ENCODE results near the gene ANKH. TPM values are rescaled to one million over a fixed set of nuclear protein-coding genes. Genes with fewer than 3 reads are reported as not detected.

The ANKH gene
- total and polyA plus RNA-seq, 2 donors (not counting 1 experiment from before 2014, with no cell fraction given), result 13.7 to 71.1 TPM

- Histone ChIP-seq H4K20me1 (ENCODE audit: control insufficient read depth, insufficient read depth, low read length, poor library complexity, severe bottlenecking) (no peaks in the 10 kb centered on the region), H2AFZ (ENCODE audit: insufficient read depth, low read depth, low read length, poor library complexity, severe bottlenecking) (no peak overlapping the region), H3K4me1 (ENCODE audit: control insufficient read depth in 2 of 2, insufficient read depth in 2 of 2, low read length in 2 of 2) (no peaks in the 10 kb centered on the region), H3K4me2 (replicated peaks; ENCODE audit: low read depth, low read length, poor library complexity, severe bottlenecking) (no peak overlapping the region), H3K9me3 (ENCODE audit: control extremely low read depth in 1 of 3, control insufficient read depth in 2 of 3, insufficient read depth in 1 of 3, low read length in 2 of 3) (no peaks in the 10 kb centered on the region), H3K9ac (ENCODE audit: low read length) (no peak overlapping the region), H3K36me3 (replicated peaks in 1 of 2; ENCODE audit: control extremely low read depth in 1 of 2, control insufficient read depth in 1 of 2, extremely low read depth in 1 of 2, insufficient read depth in 2 of 2, low read length in 1 of 2) (no peaks in the 10 kb centered on the region), H3K4me3 (ENCODE audit: control extremely low read depth in 1 of 5, extremely low read depth in 1 of 5, insufficient read depth in 1 of 5, low read depth in 2 of 5, low read length in 4 of 5) (no peak overlapping the region), H3K27ac (ENCODE audit: low read length in 2 of 2) (no peak overlapping the region), H3K27me3 (replicated peaks in 1 of 4; ENCODE audit: control extremely low read depth in 1 of 4, control insufficient read depth in 3 of 4, insufficient read depth in 4 of 4, low read length in 3 of 4) (peaks cover 0 to 5% (median 0%) of the 10 kb centered on the region in 4 experiments), H3K79me2 (ENCODE audit: control insufficient read depth, insufficient read depth, low read length) (no peaks in the 10 kb centered on the region)
- no peaks in the 10 kb centered on the region for H3K4me1 Mint-ChIP-seq
- DNase-seq, result no peak
- CTCF ChIA-PET, result no interaction called here
- intact Hi-C loops (cut with micrococcal nuclease), result no loop called here
- no peaks in the 10 kb centered on the region for H3K9me3 Mint-ChIP-seq (ENCODE audit: insufficient read depth)
- no peak for ATAC-seq (ENCODE audit: low read depth)
- TF ChIP-seq CTCF (IDR thresholded peaks at IDR 0.05) (no peak), EZH2 (IDR thresholded peaks at IDR 0.05; ENCODE audit: borderline replicate concordance, insufficient read depth, low read depth, low read length, poor library complexity, severe bottlenecking) (no peak)
- POLR2A ChIA-PET, result no interaction called here
- peaks cover 36% of the 10 kb centered on the region for H3K27me3 Mint-ChIP-seq
- WGBS (ENCODE audit: insufficient coverage), result 90% methylated on average over 9 of the region's 10 CpGs
- no peak overlapping the region for H3K4me3 Mint-ChIP-seq
- H3K27ac Mint-ChIP-seq, result no peak overlapping the region
Measured at GRCh38 chr5:14915291-14915952, 43.8 kb upstream of the ANKH start.

GRCh38 chr5:14914623-14915260, 43.2 kb upstream of the ANKH start:
- Histone ChIP-seq H3K36me3 (replicated peaks in 1 of 2; ENCODE audit: control extremely low read depth in 1 of 2, control insufficient read depth in 1 of 2, extremely low read depth in 1 of 2, insufficient read depth in 2 of 2, low read length in 1 of 2) (no peaks in the 10 kb centered on the region), H3K9ac (ENCODE audit: low read length) (no peak overlapping the region), H3K27ac (ENCODE audit: low read length in 2 of 2) (no peak overlapping the region), H3K4me3 (ENCODE audit: control extremely low read depth in 1 of 5, extremely low read depth in 1 of 5, insufficient read depth in 1 of 5, low read depth in 2 of 5, low read length in 4 of 5) (no peak overlapping the region), H3K4me1 (ENCODE audit: control insufficient read depth in 2 of 2, insufficient read depth in 2 of 2, low read length in 2 of 2) (no peaks in the 10 kb centered on the region), H3K9me3 (ENCODE audit: control extremely low read depth in 1 of 3, control insufficient read depth in 2 of 3, insufficient read depth in 1 of 3, low read length in 2 of 3) (no peaks in the 10 kb centered on the region), H3K79me2 (ENCODE audit: control insufficient read depth, insufficient read depth, low read length) (no peaks in the 10 kb centered on the region), H3K27me3 (replicated peaks in 1 of 4; ENCODE audit: control extremely low read depth in 1 of 4, control insufficient read depth in 3 of 4, insufficient read depth in 4 of 4, low read length in 3 of 4) (peaks cover 0 to 5% (median 0%) of the 10 kb centered on the region in 4 experiments), H3K4me2 (replicated peaks; ENCODE audit: low read depth, low read length, poor library complexity, severe bottlenecking) (no peak overlapping the region), H2AFZ (ENCODE audit: insufficient read depth, low read depth, low read length, poor library complexity, severe bottlenecking) (no peak overlapping the region), H4K20me1 (ENCODE audit: control insufficient read depth, insufficient read depth, low read length, poor library complexity, severe bottlenecking) (no peaks in the 10 kb centered on the region)
- Mint-ChIP-seq H3K9me3 (ENCODE audit: insufficient read depth) (no peaks in the 10 kb centered on the region), H3K27ac (no peak overlapping the region), H3K27me3 (peaks cover 38% of the 10 kb centered on the region), H3K4me3 (no peak overlapping the region), H3K4me1 (no peaks in the 10 kb centered on the region)
- DNase-seq (no peak), ATAC-seq (ENCODE audit: low read depth) (no peak)
- intact Hi-C loops (cut with micrococcal nuclease), result no loop called here
- POLR2A ChIA-PET, result no interaction called here
- 100% methylated on average over 1 of the region's 8 CpGs for WGBS (ENCODE audit: insufficient coverage)
- TF ChIP-seq EZH2 (IDR thresholded peaks at IDR 0.05; ENCODE audit: borderline replicate concordance, insufficient read depth, low read depth, low read length, poor library complexity, severe bottlenecking) (no peak), CTCF (IDR thresholded peaks at IDR 0.05) (no peak)
- CTCF ChIA-PET, result no interaction called here
